ENCODE results near the gene GPLD1. TPM values are rescaled to one million over a fixed set of nuclear protein-coding genes. Genes with fewer than 3 reads are reported as not detected.

The GPLD1 gene
- total and polyA plus RNA-seq, 2 experiments from 2014 or later: 3.8 to 11.1 TPM

- TF ChIP-seq CTCF (conservative IDR thresholded peaks at IDR 0.05; ENCODE audit: low read depth in 2 of 2): no peak
- TF ChIP-seq POLR2AphosphoS5 (IDR thresholded peaks at IDR 0.05; ENCODE audit: low read depth): no peak
- no peak for TF ChIP-seq EZH2 (IDR thresholded peaks at IDR 0.05; ENCODE audit: low read depth, unreplicated experiment)
- TF ChIP-seq CREB1 (CRISPR knock-in tag; IDR thresholded peaks at IDR 0.05; ENCODE audit: low read depth): no peak
- TF ChIP-seq ETS1 (IDR thresholded peaks at IDR 0.05): no peak
Observed at GRCh38 chr6:24458941-24459340, 30.4 kb downstream of the GPLD1 start (continued).

- Histone ChIP-seq H3K9me2 (ENCODE audit: insufficient read depth) (no peaks in the 10 kb centered on the region), H3K4me1 (ENCODE audit: insufficient read depth) (no peaks in the 10 kb centered on the region), H3F3A (replicated peaks; ENCODE audit: low read depth) (no peaks in the 10 kb centered on the region), H4K20me1 (replicated peaks; ENCODE audit: insufficient read depth) (no peaks in the 10 kb centered on the region; the same call in 1 of the 2 replicates), H3K4me2 (no peak overlapping the region), H3K36me3 (ENCODE audit: insufficient read depth) (no peaks in the 10 kb centered on the region), H3K27ac (ENCODE audit: low read depth) (no peak overlapping the region), H3K27me3 (ENCODE audit: insufficient read depth) (no peaks in the 10 kb centered on the region), H3K4me3 (no peak overlapping the region), H2AFZ (no peak overlapping the region), H3K79me2 (replicated peaks; ENCODE audit: insufficient read depth) (no peaks in the 10 kb centered on the region)
- TF ChIP-seq ZNF331 (CRISPR knock-in tag; IDR thresholded peaks at IDR 0.05; ENCODE audit: low read depth) (no peak), CTCF (conservative IDR thresholded peaks at IDR 0.05; ENCODE audit: low read depth in 2 of 2) (no peak), CREB1 (CRISPR knock-in tag; IDR thresholded peaks at IDR 0.05; ENCODE audit: low read depth) (no peak), ZNF114 (CRISPR knock-in tag; IDR thresholded peaks at IDR 0.05) (no peak), EZH2phosphoT487 (IDR thresholded peaks at IDR 0.05; ENCODE audit: unreplicated experiment) (no peak), ZNF462 (CRISPR knock-in tag; IDR thresholded peaks at IDR 0.05) (no peak), STAT1 (IDR thresholded peaks at IDR 0.05; ENCODE audit: unreplicated experiment) (no peak), JUNB (IDR thresholded peaks at IDR 0.05; ENCODE audit: unreplicated experiment) (no peak), POLR2AphosphoS5 (IDR thresholded peaks at IDR 0.05; ENCODE audit: low read depth) (no peak)
- DNase-seq (ENCODE audit: low spot score) (no peak), ATAC-seq (no peak)
- no peak overlapping the region for H3K4me3 Mint-ChIP-seq
- no peaks in the 10 kb centered on the region for H3K36me3 Mint-ChIP-seq (ENCODE audit: low read depth)
- 0 out of 3 replicates have a peak, but pooled peaks cover 2% of the 10 kb centered on the region for H3K4me1 Mint-ChIP-seq
- no peak overlapping the region for H3K27ac Mint-ChIP-seq
- no peaks in the 10 kb centered on the region for H3K9me3 Mint-ChIP-seq
- peaks cover 1% of the 10 kb centered on the region for H3K27me3 Mint-ChIP-seq (ENCODE audit: insufficient read depth, low read depth, poor library complexity)
Observed at GRCh38 chr6:24458134-24458533, 31.2 kb downstream of the GPLD1 start.

Data from GM23338 (cell line).